22Rv1 (cell line): Measurements from ENCODE around the gene LGI4.

Experiments used
- CTCF ChIP-seq: fragments of 450-650 bp; IDR thresholded peaks from 2 replicates; pipeline ENCODE4 v1.5.1; 2017; ENCODE audit warnings: mild to moderate bottlenecking
- ZFX ChIP-seq: fragments of 450-650 bp; IDR thresholded peaks from 2 replicates; pipeline ENCODE4 v1.6.1; 2017; ENCODE audit warnings: antibody characterized with exemption, borderline replicate concordance

GRCh38 chr19:35142606-35143230 is 7.9 kb upstream of the LGI4 start:
- TF ChIP-seq CTCF = peak; percentile 81
- no peak for TF ChIP-seq ZFX
